ENCODE data around the gene CKLF.
A peak's percentile ranks its signal among the peaks of the same experiment; 100 is the strongest.
"Not testable (repeated sequence)": the region's sequence is repeated elsewhere in the genome, so short reads cannot be mapped to it uniquely, and the experiment has no call there.

CKLF gene

GRCh38 chr16:66544016-66544757 is 8.2 kb upstream of the CKLF start:
- no peak for FAIRE-seq

GRCh38 chr16:66547101-66547989 is 5.0 kb upstream of the CKLF start:
- FAIRE-seq: no peak

- no peak for FAIRE-seq
Observed at GRCh38 chr16:66548068-66548467, 4.3 kb upstream of the CKLF start.

GRCh38 chr16:66548868-66549267 is 3.5 kb upstream of the CKLF start:
- FAIRE-seq: no peak

GRCh38 chr16:66549284-66550131 is 2.9 kb upstream of the CKLF start, which contains the start of gene TK2:
TSS of gene TK2 (minus strand) at chr16:66550122. CDS start at chr16:66550061, 61 bp downstream.
- FAIRE-seq: no peak

GRCh38 chr16:66551348-66551759 is 1.0 kb upstream of the CKLF start:
- no peak for FAIRE-seq

GRCh38 chr16:66551788-66552285 is 539 bp upstream of the CKLF start:
- FAIRE-seq: no peak

GRCh38 chr16:66553223-66553622 is 847 bp downstream of the CKLF start:
- no peak for FAIRE-seq

GRCh38 chr16:66554021-66554420 is 1.6 kb downstream of the CKLF start:
- FAIRE-seq: no peak

- FAIRE-seq: no peak
Observed at GRCh38 chr16:66554495-66554894, 2.1 kb downstream of the CKLF start.

GRCh38 chr16:66560107-66560506 is 7.7 kb downstream of the CKLF start:
- FAIRE-seq: no peak

GRCh38 chr16:66561381-66562080 is 9.2 kb downstream of the CKLF start:
- FAIRE-seq: no peak

GRCh38 chr16:66562409-66562808 is 10.0 kb downstream of the CKLF start:
- FAIRE-seq: peak; percentile 84

GRCh38 chr16:66562986-66563385 is 10.6 kb downstream of the CKLF start:
- no peak for FAIRE-seq

- no peak for FAIRE-seq
Observed at GRCh38 chr16:66563574-66564334, 11.4 kb downstream of the CKLF start.

- FAIRE-seq: no peak
Observed at GRCh38 chr16:66566051-66566901, 13.9 kb downstream of the CKLF start, which contains the start of gene CMTM1. TSS of gene CMTM1 (plus strand) at chr16:66566439. CDS start at chr16:66566514, 75 bp downstream.

- not testable (repeated sequence) for FAIRE-seq
Observed at GRCh38 chr16:66567270-66567669, 14.9 kb downstream of the CKLF start.

- FAIRE-seq: no peak
Observed at GRCh38 chr16:66568355-66568754, 16.0 kb downstream of the CKLF start.

GRCh38 chr16:66569131-66569530 is 16.8 kb downstream of the CKLF start:
- FAIRE-seq: no peak

GRCh38 chr16:66569827-66570405 is 17.5 kb downstream of the CKLF start:
- no peak for FAIRE-seq
